Fibroblast of the aortic adventitia (primary cell): Measurements from ENCODE around the gene GPR183. TPM values are rescaled to one million over a fixed set of nuclear protein-coding genes. Genes with fewer than 3 reads are reported as not detected.

Experiments
- DNase-seq: peaks from one replicate; pipeline ENCODE4 v3.0.0-alpha.2; 2010; ENCODE audit warnings: low read depth
- H3K4me3 ChIP-seq: 2 replicates; pipeline ENCODE4 v1.5.1; 2011; ENCODE audit warnings: low read depth, mild to moderate bottlenecking, control low read depth, low read length, moderate library complexity
- total RNA-seq: library from RNA; depleted of rRNA; stranded (reverse); fragments of >200 nt; gene quantifications from 2 replicates; pipeline ENCODE4 v1.2.3, GENCODE V29; 2012; ENCODE audit warnings: low replicate concordance
- TF ChIP-seq, protein P1 (sequence below): IDR thresholded peaks from 2 replicates; pipeline ENCODE4 v1.5.1; 2011; ENCODE audit warnings: mild to moderate bottlenecking, low read length, control low read depth, inconsistent platforms; ENCODE audit not compliant: insufficient read depth

The GPR183 gene
- total RNA-seq, 1 donor, result not detected

DNA sequence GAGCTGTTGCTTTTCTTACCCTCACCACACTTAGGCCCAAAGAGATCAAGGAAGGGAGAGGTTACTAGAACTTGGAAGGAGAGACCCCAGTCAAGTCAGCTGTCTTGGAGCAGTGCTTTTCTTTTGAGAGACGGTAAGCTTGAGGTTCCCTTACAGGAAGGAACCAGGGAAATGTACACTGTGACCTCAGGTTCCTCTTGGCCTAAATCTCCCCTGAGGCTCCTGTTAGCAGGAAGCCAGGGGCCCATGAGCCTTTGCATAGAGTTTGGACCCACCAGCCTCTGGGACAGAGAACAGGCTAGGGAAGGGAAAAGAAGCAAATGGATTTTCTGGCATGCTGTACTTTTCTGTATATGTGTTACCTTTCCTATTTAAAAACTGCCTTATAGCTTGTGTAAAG, 43.1 kb downstream of the GPR183 start:
- DNase-seq, result no peak
- H3K4me3 ChIP-seq, result no peak overlapping the region
- TF ChIP-seq, protein P1, sequence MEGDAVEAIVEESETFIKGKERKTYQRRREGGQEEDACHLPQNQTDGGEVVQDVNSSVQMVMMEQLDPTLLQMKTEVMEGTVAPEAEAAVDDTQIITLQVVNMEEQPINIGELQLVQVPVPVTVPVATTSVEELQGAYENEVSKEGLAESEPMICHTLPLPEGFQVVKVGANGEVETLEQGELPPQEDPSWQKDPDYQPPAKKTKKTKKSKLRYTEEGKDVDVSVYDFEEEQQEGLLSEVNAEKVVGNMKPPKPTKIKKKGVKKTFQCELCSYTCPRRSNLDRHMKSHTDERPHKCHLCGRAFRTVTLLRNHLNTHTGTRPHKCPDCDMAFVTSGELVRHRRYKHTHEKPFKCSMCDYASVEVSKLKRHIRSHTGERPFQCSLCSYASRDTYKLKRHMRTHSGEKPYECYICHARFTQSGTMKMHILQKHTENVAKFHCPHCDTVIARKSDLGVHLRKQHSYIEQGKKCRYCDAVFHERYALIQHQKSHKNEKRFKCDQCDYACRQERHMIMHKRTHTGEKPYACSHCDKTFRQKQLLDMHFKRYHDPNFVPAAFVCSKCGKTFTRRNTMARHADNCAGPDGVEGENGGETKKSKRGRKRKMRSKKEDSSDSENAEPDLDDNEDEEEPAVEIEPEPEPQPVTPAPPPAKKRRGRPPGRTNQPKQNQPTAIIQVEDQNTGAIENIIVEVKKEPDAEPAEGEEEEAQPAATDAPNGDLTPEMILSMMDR, result no peak

- TF ChIP-seq, protein P1, result no peak
- H3K4me3 ChIP-seq, result no peak overlapping the region
- no peak for DNase-seq
Measured at GRCh38 chr13:99263126-99263785, 43.9 kb downstream of the GPR183 start.

- H3K4me3 ChIP-seq, result no peak overlapping the region
- TF ChIP-seq, protein P1, result no peak
- DNase-seq, result no peak
Measured at GRCh38 chr13:99261059-99261458, 46.1 kb downstream of the GPR183 start.

GRCh38 chr13:99260216-99260615, 47.0 kb downstream of the GPR183 start:
- TF ChIP-seq, protein P1, result no peak
- H3K4me3 ChIP-seq, result no peak overlapping the region
- DNase-seq, result no peak

DNA sequence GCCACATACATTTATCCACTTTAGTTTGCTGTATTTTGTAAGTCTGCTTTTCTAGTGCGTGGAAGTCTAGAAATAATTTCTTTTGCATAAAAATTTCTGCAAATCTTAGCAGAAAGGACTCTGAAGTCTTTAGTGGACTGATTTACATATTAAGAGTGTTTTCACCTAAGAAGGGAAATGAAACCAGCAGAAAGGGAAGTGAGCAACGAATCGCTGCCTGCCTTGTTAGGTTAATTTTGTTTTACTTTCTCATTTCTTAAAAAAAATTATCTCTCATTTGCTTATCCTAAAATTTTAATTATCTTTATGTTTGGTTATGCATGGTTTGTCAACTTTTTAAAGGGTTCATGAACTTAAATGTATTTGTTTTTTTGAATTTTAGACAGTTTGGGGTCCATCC, 48.3 kb downstream of the GPR183 start:
- DNase-seq, result no peak
- TF ChIP-seq, protein P1, result no peak
- no peak overlapping the region for H3K4me3 ChIP-seq

DNA sequence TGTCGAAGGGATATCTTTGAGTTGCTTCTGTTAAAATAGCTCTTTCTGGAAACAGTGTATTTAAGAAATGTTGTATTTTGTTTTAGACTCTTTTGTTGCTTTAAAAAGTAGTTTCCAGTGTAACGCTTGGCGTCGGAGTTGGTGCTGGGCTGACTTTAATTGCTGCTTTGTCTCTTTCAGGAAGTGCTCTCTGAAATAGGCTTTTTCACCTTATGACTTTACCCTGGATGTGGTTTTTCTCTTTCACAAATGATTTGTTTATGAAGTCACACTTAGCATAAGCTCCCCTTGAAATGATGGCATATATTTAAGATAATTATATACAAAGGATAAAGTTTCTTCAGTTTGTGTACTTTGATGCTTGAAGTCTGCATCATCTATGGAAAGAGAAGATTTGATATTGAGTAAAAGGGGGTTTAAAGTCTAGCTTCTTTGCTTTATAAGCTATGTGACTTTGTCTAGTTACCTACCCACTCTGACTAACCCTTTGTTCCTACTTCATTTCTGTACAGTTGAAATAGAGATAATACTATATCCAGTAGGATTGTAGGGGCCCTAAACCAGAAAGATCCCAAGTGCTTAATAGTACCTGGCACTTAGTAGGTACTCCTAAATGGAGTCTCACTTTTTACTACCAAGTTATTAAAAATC, 48.9 kb downstream of the GPR183 start, which contains the start of gene GPR18:
TSS of gene GPR18 (minus strand) at position 170 of the 651 bp plus-strand sequence. CDS start 2,507 bp downstream, outside the sequence.
- DNase-seq, result no peak
- TF ChIP-seq, protein P1, result no peak
- H3K4me3 ChIP-seq, result no peak within 1 kb of the TSS
